ENCODE measurements around the gene MT1G. TPM values are rescaled to one million over a fixed set of nuclear protein-coding genes. Genes with fewer than 3 reads are reported as not detected.

The MT1G gene
- total and polyA plus RNA-seq, 9 of the 15 experiments (the other 6 are each of a cell fraction or from before 2014, with no cell fraction given), result 0.28 to 1.7 (median 0.69) TPM; not detected in 4

GRCh38 chr16:56631197-56631596, 36.7 kb downstream of the MT1G start (continued):
- TF ChIP-seq BHLHE40 (IDR thresholded peaks at IDR 0.05; ENCODE audit: low read length) (no peak), MAFK (IDR thresholded peaks at IDR 0.05; ENCODE audit: low read length) (no peak), ZNF668 (CRISPR knock-in tag; IDR thresholded peaks at IDR 0.05) (no peak)

- ATAC-seq, result no peak
Measured at GRCh38 chr16:56630134-56630533, 37.7 kb downstream of the MT1G start.

More at GRCh38 chr16:56630134-56630533, 37.7 kb downstream of the MT1G start:
- Histone ChIP-seq H3K36me3 (ENCODE audit: control insufficient read depth, insufficient read depth, low read length) (no peaks in the 10 kb centered on the region), H3K9ac (ENCODE audit: insufficient read depth in 1 of 2, low read depth in 2 of 2, low read length in 2 of 2) (no peak overlapping the region), H3K4me3 (no peak overlapping the region), H3K27me3 (ENCODE audit: control insufficient read depth in 2 of 2, insufficient read depth in 2 of 2, low read length in 2 of 2) (peaks cover 41 to 70% of the 10 kb centered on the region in 2 experiments; a peak in 4 of 5 replicates), H2AFZ (ENCODE audit: low read depth, low read length) (no peak overlapping the region), H3K9me3 (replicated peaks; ENCODE audit: control insufficient read depth, insufficient read depth, low read depth, low read length) (no peaks in the 10 kb centered on the region), H3K79me2 (ENCODE audit: control insufficient read depth, insufficient read depth, low read length) (no peaks in the 10 kb centered on the region), H4K20me1 (replicated peaks; ENCODE audit: control insufficient read depth, insufficient read depth, low read length) (0 out of 2 replicates have a peak, but pooled peaks cover 3% of the 10 kb centered on the region), H3K9me1 (ENCODE audit: control insufficient read depth, insufficient read depth, low read length) (no peaks in the 10 kb centered on the region), H3K27ac (ENCODE audit: extremely low read depth, low read depth, low read length) (no peak overlapping the region), H3K4me2 (ENCODE audit: insufficient read depth, low read length) (no peak overlapping the region), H3K4me1 (replicated peaks in 1 of 2; ENCODE audit: control insufficient read depth in 2 of 2, insufficient read depth in 2 of 2, low read length in 2 of 2) (peaks cover 0 to 15% of the 10 kb centered on the region in 2 experiments; a peak in 2 of 5 replicates)
- ChIA-PET CTCF (ENCODE audit: low intra/inter-chr PET ratio) (no interaction called here), POLR2A (interaction anchor here (0.8 kb wide), 1 partner anchor 10 kb away, joined by 4 read pairs; no protein-coding TSS in a partner anchor)
- in situ Hi-C loops (cut with MboI), result no loop called here
- WGBS (ENCODE audit: insufficient coverage, low coverage, missing lambda C conversion rate), result 0% methylated on average over 3 of the region's 3 CpGs
- no peak for FAIRE-seq
- DNase-seq (ENCODE audit: extremely low read depth in 1 of 4, low spot score in 3 of 4), result no peak
- no peak for TF ChIP-seq DEAF1 (CRISPR knock-in tag; IDR thresholded peaks at IDR 0.05)
- TF ChIP-seq BRD9 (IDR thresholded peaks at IDR 0.05; ENCODE audit: low read depth, partially characterized antibody), result peak; percentile 73
- intact Hi-C loops (cut with micrococcal nuclease), result no loop called here
- no TSS peak for BruUV-seq (replicated peaks)

All from K562 (cell line).